H9 (cell line): ENCODE data around the gene SLAMF7. TPM values are rescaled to one million over a fixed set of nuclear protein-coding genes. Genes with fewer than 3 reads are reported as not detected.

ENCODE experiments used
- DNase-seq: peaks from one replicate; pipeline ENCODE4 v3.0.0-alpha.2; 2017
- H2AFZ ChIP-seq: one replicate; pipeline ENCODE4 v1.6.1; 2013; ENCODE audit warnings: mild to moderate bottlenecking, low read length, control low read depth, moderate library complexity
- H2AK5ac ChIP-seq: 2 replicates; pipeline ENCODE4 v1.6.1; 2013; ENCODE audit warnings: low read length, control low read depth, mixed read lengths; ENCODE audit not compliant: insufficient read length
- H2BK120ac ChIP-seq: one replicate; pipeline ENCODE4 v1.6.1; 2013; ENCODE audit warnings: low read depth, mild to moderate bottlenecking, low read length, control low read depth, inconsistent platforms; ENCODE audit not compliant: poor library complexity, severe bottlenecking
- H2BK12ac ChIP-seq: 2 replicates; pipeline ENCODE4 v1.6.1; 2013; ENCODE audit warnings: low read length, control low read depth, mixed read lengths, low read depth; ENCODE audit not compliant: insufficient read length
- H2BK15ac ChIP-seq: 2 replicates; pipeline ENCODE4 v1.6.1; 2013; ENCODE audit warnings: low read depth, low read length, control low read depth
- H2BK20ac ChIP-seq: one replicate; pipeline ENCODE4 v1.6.1; 2013; ENCODE audit warnings: low read depth, mild to moderate bottlenecking, low read length, control low read depth, inconsistent platforms; ENCODE audit not compliant: poor library complexity, severe bottlenecking
- H2BK5ac ChIP-seq: 2 replicates; pipeline ENCODE4 v1.6.1; 2013; ENCODE audit warnings: low read length, control low read depth, mixed read lengths; ENCODE audit not compliant: insufficient read length
- H3K14ac ChIP-seq: 2 replicates; pipeline ENCODE4 v1.6.1; 2013; ENCODE audit warnings: low read length, control low read depth; ENCODE audit not compliant: insufficient read depth
- H3K18ac ChIP-seq: 2 replicates; pipeline ENCODE4 v1.6.1; 2013; ENCODE audit warnings: low read depth, mild to moderate bottlenecking, mixed read lengths, low read length, control low read depth; ENCODE audit not compliant: insufficient read length
- H3K23ac ChIP-seq: 2 replicates; pipeline ENCODE4 v1.6.1; 2013; ENCODE audit warnings: low read length, control low read depth, mixed read lengths, low read depth; ENCODE audit not compliant: insufficient read length
- H3K23me2 ChIP-seq: 2 replicates; pipeline ENCODE4 v1.6.1; 2013; ENCODE audit warnings: low read depth, mild to moderate bottlenecking, mixed read lengths, low read length, control low read depth; ENCODE audit not compliant: insufficient read length, poor library complexity, severe bottlenecking
- H3K27ac ChIP-seq: 2 replicates; pipeline ENCODE4 v1.5.1; 2013; ENCODE audit warnings: low read length, control low read depth, mixed read lengths, low read depth; ENCODE audit not compliant: insufficient read length
- H3K27me3 ChIP-seq: 2 replicates; pipeline ENCODE4 v1.6.1; 2013; ENCODE audit warnings: low read length, control low read depth, inconsistent platforms; ENCODE audit not compliant: insufficient read depth
- H3K4ac ChIP-seq: 2 replicates; pipeline ENCODE4 v1.6.1; 2013; ENCODE audit warnings: low read depth, mild to moderate bottlenecking, control low read depth, inconsistent platforms, low read length, moderate library complexity
- H3K4me1 ChIP-seq: 2 replicates; pipeline ENCODE4 v1.6.1; 2013; ENCODE audit warnings: low read length, control low read depth, inconsistent platforms; ENCODE audit not compliant: insufficient read depth
- H3K4me2 ChIP-seq: 2 replicates; pipeline ENCODE4 v1.6.1; 2013; ENCODE audit warnings: low read length, control low read depth, mixed read lengths; ENCODE audit not compliant: insufficient read length, insufficient read depth
- H3K56ac ChIP-seq: 2 replicates; pipeline ENCODE4 v1.6.1; 2013; ENCODE audit warnings: low read depth, mild to moderate bottlenecking, mixed read lengths, low read length, control low read depth; ENCODE audit not compliant: insufficient read length
- H3K79me1 ChIP-seq: 2 replicates; pipeline ENCODE4 v1.6.1; 2013; ENCODE audit warnings: low read depth, mild to moderate bottlenecking, moderate library complexity, low read length, control low read depth, inconsistent platforms; ENCODE audit not compliant: insufficient read depth, poor library complexity, severe bottlenecking
- H3K79me2 ChIP-seq: 2 replicates; pipeline ENCODE4 v1.6.1; 2013; ENCODE audit warnings: low read length, control low read depth, inconsistent platforms; ENCODE audit not compliant: insufficient read depth
- H3K9ac ChIP-seq: 2 replicates; pipeline ENCODE4 v1.6.1; 2013; ENCODE audit warnings: low read length, control low read depth, mixed read lengths; ENCODE audit not compliant: insufficient read length; ENCODE audit errors: extremely low read depth
- H3K9me3 ChIP-seq: one replicate; pipeline ENCODE4 v1.6.1; 2013; ENCODE audit warnings: low read depth, low read length, inconsistent platforms; ENCODE audit not compliant: control insufficient read depth
- H3T11ph ChIP-seq: one replicate; pipeline ENCODE4 v1.6.1; 2013; ENCODE audit warnings: mild to moderate bottlenecking, low read length, control low read depth, inconsistent platforms
- H4K20me1 ChIP-seq: one replicate; pipeline ENCODE4 v1.6.1; 2013; ENCODE audit not compliant: control insufficient read depth, insufficient read length, insufficient read depth
- H4K5ac ChIP-seq: 2 replicates; pipeline ENCODE4 v1.6.1; 2013; ENCODE audit warnings: low read depth, mild to moderate bottlenecking, mixed read lengths, low read length, control low read depth; ENCODE audit not compliant: insufficient read length
- H4K8ac ChIP-seq: replicated peaks from 2 replicates; pipeline ENCODE4 v1.6.1; 2013; ENCODE audit warnings: low read length, control low read depth, mixed read lengths, low read depth; ENCODE audit not compliant: insufficient read length
- H4K91ac ChIP-seq: 2 replicates; pipeline ENCODE4 v1.6.1; 2013; ENCODE audit warnings: low read depth, mild to moderate bottlenecking, moderate library complexity, mixed read lengths, low read length, control low read depth; ENCODE audit not compliant: insufficient read length
- H3K27ac Mint-ChIP-seq, 3 experiments: 2 replicates in 2 of 3; 3 replicates in 1 of 3; pipeline ENCODE4 v1.8.0; 2020 to 2021; ENCODE audit warnings: mixed read lengths in 3 of 3, mild to moderate bottlenecking in 1 of 3, moderate library complexity in 1 of 3
- H3K27me3 Mint-ChIP-seq: 2 replicates; pipeline ENCODE4 v1.8.0; 2021; ENCODE audit warnings: low read depth, mild to moderate bottlenecking, moderate library complexity, mixed read lengths
- H3K36me3 Mint-ChIP-seq, 3 experiments: 2 replicates in 2 of 3; 3 replicates in 1 of 3; pipeline ENCODE4 v1.8.0; 2020 to 2021; ENCODE audit warnings: low read depth in 3 of 3, mixed read lengths in 3 of 3; ENCODE audit not compliant: insufficient read depth in 1 of 3
- H3K4me1 Mint-ChIP-seq, 2 experiments: 2 replicates each; pipeline ENCODE4 v1.8.0; 2020; ENCODE audit warnings: mixed read lengths in 2 of 2
- H3K4me3 Mint-ChIP-seq, 2 experiments: 2 replicates in 1 of 2; 3 replicates in 1 of 2; pipeline ENCODE4 v1.8.0; 2020 to 2021; ENCODE audit warnings: mild to moderate bottlenecking in 2 of 2, mixed read lengths in 2 of 2, moderate library complexity in 1 of 2
- H3K9me3 Mint-ChIP-seq, 2 experiments: 2 replicates in 1 of 2; 3 replicates in 1 of 2; pipeline ENCODE4 v1.8.0; 2020; ENCODE audit warnings: mild to moderate bottlenecking in 2 of 2, mixed read lengths in 2 of 2, moderate library complexity in 1 of 2
- CTCF ChIP-seq: fragments of 200-600 bp; sonication (generic); conservative IDR thresholded peaks from 3 replicates; pipeline ENCODE4 v1.8.0; 2021; ENCODE audit warnings: antibody characterized with exemption, mild to moderate bottlenecking
- WGBS: extraction: QIAGEN DNeasy Blood & Tissue Kit; methylation state at CpG from one replicate; pipeline ENCODE4 v1.1.7; 2013; ENCODE audit warnings: missing lambda C conversion rate, low lambda C conversion rate, mixed read lengths; ENCODE audit not compliant: insufficient read length; ENCODE audit errors: extremely low coverage; 5-methylcytosine and 5-hydroxymethylcytosine counted together
- total RNA-seq: library from RNA; stranded (reverse); gene quantifications from 2 replicates; pipeline ENCODE4 v1.2.1, GENCODE V29; 2021

SLAMF7 gene
- total RNA-seq, 1 experiment from 2014 or later = not detected

- H3K4me1 ChIP-seq = peaks cover 7% of the 10 kb centered on the region; the same call in 1 of the 2 replicates
- no peak overlapping the region for H3K56ac ChIP-seq
- H4K20me1 ChIP-seq = no peaks in the 10 kb centered on the region
- no peak overlapping the region for H3K4me2 ChIP-seq
- TF ChIP-seq CTCF = no peak
- no peak overlapping the region for H4K91ac ChIP-seq
- H3K4me1 Mint-ChIP-seq = peaks cover 25 to 32% of the 10 kb centered on the region in 2 experiments
- H3K4ac ChIP-seq = no peak overlapping the region
- H3T11ph ChIP-seq = no peak overlapping the region
- no peak overlapping the region for H3K23ac ChIP-seq
- H3K18ac ChIP-seq = no peak overlapping the region
- no peak for DNase-seq
- H3K4me3 Mint-ChIP-seq = no peak overlapping the region
- no peak overlapping the region for H3K27ac Mint-ChIP-seq
- no peak overlapping the region for H2BK20ac ChIP-seq
- H2BK15ac ChIP-seq = no peak overlapping the region
- no peak overlapping the region for H2AFZ ChIP-seq
- no peak overlapping the region for H2AK5ac ChIP-seq
- H3K79me1 ChIP-seq = no peaks in the 10 kb centered on the region
- H2BK5ac ChIP-seq = no peak overlapping the region
- H3K27me3 Mint-ChIP-seq = peaks cover 4% of the 10 kb centered on the region
- H3K9me3 Mint-ChIP-seq = no peaks in the 10 kb centered on the region; a peak in 1 of 5 replicates
- no peak overlapping the region for H3K27ac ChIP-seq
- H3K9ac ChIP-seq = no peak overlapping the region
- no peaks in the 10 kb centered on the region for H3K27me3 ChIP-seq
- no peaks in the 10 kb centered on the region for H3K79me2 ChIP-seq
- no peak overlapping the region for H4K8ac ChIP-seq
- H3K9me3 ChIP-seq = no peaks in the 10 kb centered on the region
- H2BK120ac ChIP-seq = no peak overlapping the region
- H2BK12ac ChIP-seq = no peak overlapping the region
- WGBS = no CpG with 5 or more reads among the region's 3 CpGs
- H3K23me2 ChIP-seq = no peaks in the 10 kb centered on the region
- no peaks in the 10 kb centered on the region for H3K36me3 Mint-ChIP-seq
- no peak overlapping the region for H3K14ac ChIP-seq
- no peak overlapping the region for H4K5ac ChIP-seq
These were observed 4.2 kb downstream of the SLAMF7 start for GRCh38 chr1:160743266-160743665.
